Esophagus muscularis mucosa (tissue), 4 donors: ENCODE measurements around the gene TOR4A. TPM values are rescaled to one million over a fixed set of nuclear protein-coding genes. Genes with fewer than 3 reads are reported as not detected.

Experiments
- DNase-seq: peaks from one replicate; pipeline ENCODE4 v3.0.0-alpha.2; 2017; ENCODE audit errors: extremely low spot score
- H3K27ac ChIP-seq, 4 donors: fragments of 200-600 bp; sonication (generic); replicated peaks in 1 of 4; 1 replicate in 3 of 4; 2 replicates in 1 of 4; pipeline ENCODE4 v1.5.1; 2016 to 2019; ENCODE audit warnings: mild to moderate bottlenecking in 1 of 4
- H3K27me3 ChIP-seq, 4 donors: fragments of 200-600 bp; sonication (generic); one replicate each; pipeline versions ENCODE4 v1.5.1 to v1.6.0; 2016 to 2019
- H3K36me3 ChIP-seq, 4 donors: fragments of 200-600 bp; sonication (generic); one replicate each; pipeline ENCODE4 v1.5.1; 2016 to 2019
- H3K4me1 ChIP-seq, 4 donors: fragments of 200-600 bp; sonication (generic); one replicate each; pipeline ENCODE4 v1.5.1; 2016 to 2019
- H3K4me3 ChIP-seq, 4 donors: fragments of 200-600 bp; sonication (generic); 1 replicate in 2 of 4; 2 replicates in 2 of 4; pipeline ENCODE4 v1.5.1; 2016 to 2019; ENCODE audit warnings: mild to moderate bottlenecking in 4 of 4, moderate library complexity in 1 of 4
- H3K9me3 ChIP-seq, 4 donors: fragments of 200-600 bp; sonication (generic); 1 replicate in 3 of 4; 2 replicates in 1 of 4; pipeline ENCODE4 v1.5.1; 2016 to 2019
- EP300 ChIP-seq: sonication (generic); formaldehyde crosslinking; IDR thresholded peaks from one replicate; pipeline ENCODE4 v1.6.1; 2017; ENCODE audit warnings: antibody characterized with exemption
- POLR2A ChIP-seq: fragments of 450-650 bp; IDR thresholded peaks from one replicate; pipeline ENCODE4 v1.6.1; 2017; ENCODE audit warnings: antibody characterized with exemption, moderate library complexity, mild to moderate bottlenecking, low read depth
- POLR2AphosphoS5 ChIP-seq, 2 donors: sonication (generic); formaldehyde crosslinking; IDR thresholded peaks; one replicate each; pipeline ENCODE4 v1.6.1; 2017; ENCODE audit warnings: antibody characterized with exemption in 2 of 2
- WGBS: methylation state at CpG from one replicate; pipeline ENCODE4 v1.1.5; 2018; 5-methylcytosine and 5-hydroxymethylcytosine counted together
- intact Hi-C: fragments of 100-400 bp; cut with DNase I; formaldehyde crosslinking; loops from one replicate; pipeline ENCODE4 v1.15.1; 2023
- total RNA-seq, 4 donors: library from RNA; depleted of rRNA; stranded (reverse); fragments of >200 nt; gene quantifications; one replicate each; pipeline versions ENCODE4 v1.1.0 to v1.2.1, GENCODE V29; 2016
- TF ChIP-seq, protein P1 (sequence below), 3 experiments: fragments of 200-600 bp in 2 of 3; fragments of 450-650 bp in 1 of 3; sonication (generic) in 2 of 3; IDR thresholded peaks; one replicate each; pipeline ENCODE4 v1.5.1; 2017 to 2019; ENCODE audit warnings: antibody characterized with exemption in 3 of 3, mild to moderate bottlenecking in 2 of 3, moderate library complexity in 1 of 3

TOR4A gene
- total RNA-seq, 4 donors from 2014 or later: 5.0 to 9.2 (median 7.3) TPM

DNA sequence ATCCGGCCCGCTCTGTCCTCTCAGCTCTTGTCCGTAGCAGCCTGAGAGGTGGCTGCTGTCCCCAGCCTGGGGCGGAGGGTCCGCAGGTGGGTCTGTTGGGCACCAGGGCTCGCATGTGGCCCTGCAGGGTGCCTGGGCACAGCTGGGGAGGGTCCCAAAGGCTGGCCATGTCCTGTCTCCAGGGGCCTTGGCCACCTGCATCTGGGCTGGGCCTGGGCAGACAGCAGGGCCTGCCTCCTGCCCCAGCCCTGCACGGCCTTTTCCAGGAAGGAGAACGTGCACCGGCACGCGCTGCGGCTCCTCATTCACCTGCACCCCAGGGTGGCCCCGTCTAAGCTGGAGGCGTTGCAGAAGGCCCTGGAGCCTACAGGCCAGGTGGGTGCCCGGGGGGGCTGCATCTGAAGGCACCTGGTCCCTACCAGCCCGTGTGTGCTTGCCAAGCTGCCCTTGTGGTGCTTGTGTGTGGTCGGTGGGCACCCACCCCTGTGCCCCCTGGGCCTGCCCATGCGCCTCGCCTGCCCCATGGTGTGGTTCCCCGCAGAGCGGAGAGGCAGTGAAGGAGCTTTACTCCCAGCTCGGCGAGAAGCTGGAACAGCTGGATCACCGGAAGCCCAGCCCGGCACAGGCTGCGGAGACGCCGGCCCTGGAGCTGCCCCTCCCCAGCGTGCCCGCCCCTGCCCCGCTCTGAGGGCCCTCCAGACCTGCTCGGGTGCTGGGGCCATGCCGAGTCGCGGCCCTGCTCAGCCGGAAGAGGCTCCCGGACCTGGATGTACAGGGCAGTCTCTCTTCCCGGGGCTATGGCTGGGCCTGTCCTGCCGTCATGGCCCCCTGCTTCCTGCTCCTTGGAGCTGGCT, 5.1 kb upstream of the TOR4A start:
- no peak overlapping the region for H3K27ac ChIP-seq
- intact Hi-C loops: no loop called here
- H3K9me3 ChIP-seq: no peaks in the 10 kb centered on the region
- 88% methylated on average over 24 of the region's 39 CpGs for WGBS
- H3K36me3 ChIP-seq: peaks cover 14 to 66% (median 41%) of the 10 kb centered on the region in 4 donors
- H3K4me3 ChIP-seq: no peak overlapping the region
- TF ChIP-seq POLR2A: no peak
- no peak for TF ChIP-seq EP300
- TF ChIP-seq, protein P1, sequence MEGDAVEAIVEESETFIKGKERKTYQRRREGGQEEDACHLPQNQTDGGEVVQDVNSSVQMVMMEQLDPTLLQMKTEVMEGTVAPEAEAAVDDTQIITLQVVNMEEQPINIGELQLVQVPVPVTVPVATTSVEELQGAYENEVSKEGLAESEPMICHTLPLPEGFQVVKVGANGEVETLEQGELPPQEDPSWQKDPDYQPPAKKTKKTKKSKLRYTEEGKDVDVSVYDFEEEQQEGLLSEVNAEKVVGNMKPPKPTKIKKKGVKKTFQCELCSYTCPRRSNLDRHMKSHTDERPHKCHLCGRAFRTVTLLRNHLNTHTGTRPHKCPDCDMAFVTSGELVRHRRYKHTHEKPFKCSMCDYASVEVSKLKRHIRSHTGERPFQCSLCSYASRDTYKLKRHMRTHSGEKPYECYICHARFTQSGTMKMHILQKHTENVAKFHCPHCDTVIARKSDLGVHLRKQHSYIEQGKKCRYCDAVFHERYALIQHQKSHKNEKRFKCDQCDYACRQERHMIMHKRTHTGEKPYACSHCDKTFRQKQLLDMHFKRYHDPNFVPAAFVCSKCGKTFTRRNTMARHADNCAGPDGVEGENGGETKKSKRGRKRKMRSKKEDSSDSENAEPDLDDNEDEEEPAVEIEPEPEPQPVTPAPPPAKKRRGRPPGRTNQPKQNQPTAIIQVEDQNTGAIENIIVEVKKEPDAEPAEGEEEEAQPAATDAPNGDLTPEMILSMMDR (IDR thresholded peaks at IDR 0.05): no peak
- TF ChIP-seq POLR2AphosphoS5 (IDR thresholded peaks at IDR 0.05): no peak
- DNase-seq: no peak
- H3K27me3 ChIP-seq: peaks cover 0 to 33% (median 0%) of the 10 kb centered on the region in 4 donors
- H3K4me1 ChIP-seq: peaks cover 38 to 71% (median 46%) of the 10 kb centered on the region in 4 donors

DNA sequence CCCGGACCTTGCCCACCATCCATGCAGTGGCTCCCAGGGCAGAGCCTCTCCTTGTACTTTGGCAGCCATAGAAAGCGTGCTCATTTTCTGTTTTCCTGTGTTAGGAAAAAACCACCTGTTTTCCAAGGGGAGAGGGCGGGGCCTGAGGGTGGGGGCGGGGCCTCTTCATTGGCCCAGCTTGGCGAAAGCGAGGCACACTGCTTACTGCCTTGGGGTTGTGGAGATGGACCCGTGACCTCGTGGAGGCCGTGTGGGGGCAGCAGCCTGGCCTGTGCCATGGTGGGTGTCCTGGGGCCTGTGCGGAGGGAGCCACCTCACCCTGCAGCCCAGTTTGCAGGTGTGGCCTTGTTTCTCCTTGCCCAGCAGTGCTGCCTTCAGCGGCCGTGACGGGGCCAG, 4.4 kb upstream of the TOR4A start:
- intact Hi-C loops: no loop called here
- TF ChIP-seq POLR2A: no peak
- no peak for TF ChIP-seq EP300
- TF ChIP-seq, protein P1 (IDR thresholded peaks at IDR 0.05): no peak
- no peak for TF ChIP-seq POLR2AphosphoS5 (IDR thresholded peaks at IDR 0.05)
- Histone ChIP-seq H3K27me3 (peaks cover 0 to 39% (median 1%) of the 10 kb centered on the region in 4 donors), H3K9me3 (no peaks in the 10 kb centered on the region), H3K4me3 (no peak overlapping the region), H3K4me1 (peaks cover 40 to 66% (median 46%) of the 10 kb centered on the region in 4 donors), H3K27ac (no peak overlapping the region), H3K36me3 (peaks cover 14 to 60% (median 35%) of the 10 kb centered on the region in 4 donors)
- WGBS: 89% methylated on average over 5 of the region's 13 CpGs
- no peak for DNase-seq

DNA sequence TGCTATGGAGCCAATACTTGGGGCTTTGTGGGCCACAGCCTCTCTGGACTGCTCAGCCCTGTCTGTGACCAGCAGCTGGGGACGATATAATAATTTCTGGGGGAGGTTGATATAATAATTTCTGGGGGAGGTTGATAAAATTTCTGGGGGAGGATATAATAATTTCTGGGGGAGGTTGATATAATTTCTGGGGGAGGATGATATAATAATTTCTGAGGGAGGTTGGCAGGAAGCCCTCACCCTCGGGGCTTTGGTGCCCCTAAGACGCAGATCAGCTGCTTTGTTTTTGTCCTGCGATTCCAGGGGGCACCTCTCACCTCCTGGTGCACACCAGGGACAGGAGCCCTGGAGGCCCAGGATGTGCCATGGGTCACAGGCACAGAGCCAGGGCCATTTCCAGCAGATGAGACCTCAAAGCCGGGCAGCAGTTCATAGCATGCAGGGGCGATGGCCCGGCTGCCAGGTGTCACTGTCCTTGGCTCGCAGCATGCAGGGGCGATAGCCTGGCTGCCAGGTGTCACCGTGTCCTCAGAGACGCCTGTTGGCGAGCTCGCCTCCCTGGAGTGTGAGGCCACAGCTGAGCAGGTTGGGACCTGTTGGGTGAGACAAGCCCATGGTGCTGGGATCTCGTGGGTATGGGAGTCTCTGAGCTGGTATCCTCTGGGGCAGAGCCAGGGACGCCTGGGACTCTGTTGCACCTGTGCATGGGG, 3.8 kb upstream of the TOR4A start:
- H3K36me3 ChIP-seq: peaks cover 14 to 54% (median 34%) of the 10 kb centered on the region in 4 donors
- intact Hi-C loops: no loop called here
- DNase-seq: no peak
- 70% methylated on average over 3 of the region's 15 CpGs for WGBS
- no peaks in the 10 kb centered on the region for H3K9me3 ChIP-seq
- no peak overlapping the region for H3K4me3 ChIP-seq
- H3K4me1 ChIP-seq: peaks cover 39 to 59% (median 46%) of the 10 kb centered on the region in 4 donors
- no peak overlapping the region for H3K27ac ChIP-seq
- H3K27me3 ChIP-seq: peaks cover 0 to 46% (median 2%) of the 10 kb centered on the region in 4 donors
- TF ChIP-seq, protein P1 (IDR thresholded peaks at IDR 0.05): no peak
- TF ChIP-seq EP300 (no peak), POLR2AphosphoS5 (IDR thresholded peaks at IDR 0.05) (no peak), POLR2A (no peak)

DNA sequence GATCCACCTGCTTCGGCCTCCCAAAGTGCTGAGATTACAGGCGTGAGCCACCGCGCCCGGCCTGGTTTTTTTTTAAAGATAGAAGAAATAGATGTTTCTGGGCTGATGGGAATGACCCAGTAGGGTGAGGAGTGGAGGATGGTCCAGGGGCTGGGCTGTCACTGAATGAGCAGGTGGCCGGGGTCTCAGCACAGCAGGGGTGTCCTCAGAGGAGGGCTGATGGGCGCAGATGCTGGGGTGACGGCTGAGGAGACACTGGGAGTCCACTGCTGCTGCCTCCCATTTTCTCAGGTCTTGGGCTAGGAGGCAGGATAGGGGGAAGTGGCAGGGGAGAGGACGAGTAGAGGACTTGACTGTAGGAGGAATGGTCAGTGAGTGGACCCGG, 2.3 kb upstream of the TOR4A start:
- H3K9me3 ChIP-seq: no peaks in the 10 kb centered on the region
- H3K36me3 ChIP-seq: peaks cover 14 to 51% (median 44%) of the 10 kb centered on the region in 4 donors
- TF ChIP-seq, protein P1 (IDR thresholded peaks at IDR 0.05): no peak
- TF ChIP-seq POLR2AphosphoS5 (IDR thresholded peaks at IDR 0.05): no peak
- TF ChIP-seq POLR2A: no peak
- H3K4me3 ChIP-seq: no peak overlapping the region
- peaks cover 28 to 46% (median 37%) of the 10 kb centered on the region in 4 donors for H3K4me1 ChIP-seq
- intact Hi-C loops: no loop called here
- H3K27ac ChIP-seq: no peak overlapping the region
- 89% methylated on average over 10 of the region's 10 CpGs for WGBS
- no peak for DNase-seq
- H3K27me3 ChIP-seq: peaks cover 0 to 60% (median 2%) of the 10 kb centered on the region in 4 donors
